HS-27A (cell line): ENCODE data around the gene MED15.
"Not testable (repeated sequence)": the region's sequence is repeated elsewhere in the genome, so short reads cannot be mapped to it uniquely, and the experiment has no call there.

Source experiments
- DNase-seq: peaks from one replicate; pipeline ENCODE4 v3.0.0-alpha.2; 2012; ENCODE audit warnings: low read depth, missing footprints

Gene MED15

GRCh38 chr22:20531404-20532201 is 24.2 kb downstream of the MED15 start:
- DNase-seq: peak; percentile 84

- no peak for DNase-seq
Measured at GRCh38 chr22:20532256-20532993, 25.0 kb downstream of the MED15 start.

GRCh38 chr22:20533095-20533878 is 25.9 kb downstream of the MED15 start:
- no peak for DNase-seq

GRCh38 chr22:20533879-20534265 is 26.5 kb downstream of the MED15 start:
- no peak for DNase-seq

- DNase-seq: no peak
Measured at GRCh38 chr22:20536590-20537324, 29.3 kb downstream of the MED15 start.

- DNase-seq: no peak
Measured at GRCh38 chr22:20537325-20537756, 29.9 kb downstream of the MED15 start.

- DNase-seq: no peak
Measured at GRCh38 chr22:20537983-20538382, 30.6 kb downstream of the MED15 start.

- not testable (repeated sequence) for DNase-seq
Measured at GRCh38 chr22:20538875-20539274, 31.5 kb downstream of the MED15 start.

- no peak for DNase-seq
Measured at GRCh38 chr22:20542055-20542454, 34.6 kb downstream of the MED15 start.

- DNase-seq: peak; percentile 59
Measured at GRCh38 chr22:20542736-20543135, 35.3 kb downstream of the MED15 start.

- not testable (repeated sequence) for DNase-seq
Measured at GRCh38 chr22:20545318-20545634, 37.9 kb downstream of the MED15 start.

GRCh38 chr22:20545681-20546521 is 38.5 kb downstream of the MED15 start:
- no peak for DNase-seq

- DNase-seq: no peak
Measured at GRCh38 chr22:20546541-20546950, 39.1 kb downstream of the MED15 start.

- DNase-seq: no peak
Measured at GRCh38 chr22:20547029-20547428, 39.6 kb downstream of the MED15 start.

- no peak for DNase-seq
Measured at GRCh38 chr22:20548806-20549205, 41.4 kb downstream of the MED15 start.

GRCh38 chr22:20549232-20549841 is 41.9 kb downstream of the MED15 start:
- DNase-seq: no peak

- no peak for DNase-seq
Measured at GRCh38 chr22:20550057-20550817, 42.8 kb downstream of the MED15 start.

- DNase-seq: no peak
Measured at GRCh38 chr22:20550851-20551744, 43.7 kb downstream of the MED15 start.
